GF-D8 (cell line): ENCODE data around the gene BSG.
"Not testable (repeated sequence)": the region's sequence is repeated elsewhere in the genome, so short reads cannot be mapped to it uniquely, and the experiment has no call there.

ENCODE experiments used
- DNase-seq: peaks from one replicate; lab custom pipeline; 2025; lab: John Stamatoyannopoulos, UW

Gene BSG

DNA sequence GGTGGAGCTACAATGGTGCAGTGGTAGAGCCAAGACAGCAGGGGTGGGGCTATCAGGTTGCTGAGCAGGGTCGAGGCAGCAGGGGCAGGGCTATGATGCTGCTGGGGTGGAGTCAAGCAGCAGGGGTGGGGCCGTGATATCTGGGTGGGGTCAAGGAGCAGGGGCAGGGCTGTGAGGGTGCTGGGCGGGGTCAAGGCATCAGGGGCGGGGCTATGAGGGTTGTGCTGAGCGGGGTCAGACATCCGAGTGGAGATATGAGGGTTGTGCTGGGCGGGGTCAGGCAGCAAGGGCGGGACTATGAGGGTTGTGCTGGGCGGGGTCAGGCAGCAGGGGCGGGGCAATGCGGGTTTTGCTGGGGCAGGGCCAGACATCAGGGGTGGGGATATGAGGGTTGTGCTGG lies 32.0 kb downstream of the BSG start:
- DNase-seq: no peak

DNA sequence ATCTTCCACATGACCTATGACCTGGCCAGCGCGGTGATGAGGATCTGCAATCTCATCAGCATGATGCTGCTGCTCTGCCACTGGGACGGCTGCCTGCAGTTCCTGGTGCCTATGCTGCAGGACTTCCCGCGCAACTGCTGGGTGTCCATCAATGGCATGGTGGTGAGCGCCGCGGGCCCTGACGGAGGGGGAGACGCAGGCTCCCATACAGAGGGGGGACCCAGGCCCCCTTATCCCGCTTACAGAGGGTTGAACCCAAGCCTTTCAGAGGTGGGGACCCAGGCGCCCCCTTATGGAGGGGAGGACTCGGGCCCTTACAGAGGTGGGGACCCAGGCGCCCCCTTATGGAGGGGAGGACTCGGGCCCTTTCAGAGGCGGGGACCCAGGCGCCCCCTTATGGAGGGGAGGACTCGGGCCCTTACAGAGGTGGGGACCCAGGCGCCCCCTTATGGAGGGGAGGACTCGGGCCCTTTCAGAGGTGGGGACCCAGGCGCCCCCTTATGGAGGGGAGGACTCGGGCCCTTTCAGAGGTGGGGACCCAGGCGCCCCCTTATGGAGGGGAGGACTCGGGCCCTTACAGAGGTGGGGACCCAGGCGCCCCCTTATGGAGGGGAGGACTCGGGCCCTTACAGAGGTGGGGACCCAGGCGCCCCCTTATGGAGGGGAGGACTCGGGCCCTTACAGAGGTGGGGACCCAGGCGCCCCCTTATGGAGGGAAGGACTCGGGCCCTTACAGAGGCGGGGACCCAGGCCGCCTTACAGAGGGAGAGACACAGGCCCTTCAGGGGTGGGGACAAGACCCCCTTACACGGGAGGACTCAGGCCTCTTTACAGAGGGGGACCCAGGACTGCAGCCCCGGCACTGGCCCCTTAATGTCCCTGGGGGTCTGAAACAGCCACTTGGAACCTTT lies 32.9 kb downstream of the BSG start:
- DNase-seq: not testable (repeated sequence)

DNA sequence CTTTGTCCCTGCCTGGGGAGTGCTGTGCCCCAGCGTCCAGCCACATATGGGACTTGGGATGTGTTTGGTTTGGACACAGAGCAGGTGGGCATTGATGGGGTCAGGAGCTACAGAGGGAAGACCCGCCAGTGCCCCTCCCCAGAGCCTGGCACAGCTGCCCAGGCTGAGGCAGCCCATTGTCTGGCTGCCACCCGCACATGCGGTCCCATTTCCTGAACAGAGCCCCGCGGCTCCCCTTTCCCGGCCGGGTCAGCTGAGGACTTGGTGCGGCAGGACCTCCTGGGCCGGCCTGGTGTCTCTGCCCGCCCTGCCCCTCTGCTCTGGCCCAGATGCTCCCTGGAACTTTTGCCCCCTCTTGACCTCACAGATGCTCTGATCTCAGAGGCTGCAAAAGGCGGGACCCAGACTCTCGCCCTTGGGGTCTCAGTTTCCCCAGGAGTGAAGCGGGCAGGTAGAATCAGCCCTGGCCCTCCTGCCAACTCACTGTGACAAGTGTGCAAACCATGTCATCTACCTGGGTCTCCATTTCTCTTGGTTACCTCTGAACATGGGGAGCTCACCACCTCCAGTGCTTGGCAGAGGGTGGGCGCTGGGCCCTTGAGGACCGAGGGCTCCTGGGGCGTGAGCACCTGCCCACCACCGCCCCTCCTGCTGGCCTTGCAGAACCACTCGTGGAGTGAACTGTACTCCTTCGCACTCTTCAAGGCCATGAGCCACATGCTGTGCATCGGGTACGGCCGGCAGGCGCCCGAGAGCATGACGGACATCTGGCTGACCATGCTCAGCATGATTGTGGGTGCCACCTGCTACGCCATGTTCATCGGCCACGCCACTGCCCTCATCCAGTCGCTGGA lies 35.1 kb downstream of the BSG start:
- DNase-seq: no peak

DNA sequence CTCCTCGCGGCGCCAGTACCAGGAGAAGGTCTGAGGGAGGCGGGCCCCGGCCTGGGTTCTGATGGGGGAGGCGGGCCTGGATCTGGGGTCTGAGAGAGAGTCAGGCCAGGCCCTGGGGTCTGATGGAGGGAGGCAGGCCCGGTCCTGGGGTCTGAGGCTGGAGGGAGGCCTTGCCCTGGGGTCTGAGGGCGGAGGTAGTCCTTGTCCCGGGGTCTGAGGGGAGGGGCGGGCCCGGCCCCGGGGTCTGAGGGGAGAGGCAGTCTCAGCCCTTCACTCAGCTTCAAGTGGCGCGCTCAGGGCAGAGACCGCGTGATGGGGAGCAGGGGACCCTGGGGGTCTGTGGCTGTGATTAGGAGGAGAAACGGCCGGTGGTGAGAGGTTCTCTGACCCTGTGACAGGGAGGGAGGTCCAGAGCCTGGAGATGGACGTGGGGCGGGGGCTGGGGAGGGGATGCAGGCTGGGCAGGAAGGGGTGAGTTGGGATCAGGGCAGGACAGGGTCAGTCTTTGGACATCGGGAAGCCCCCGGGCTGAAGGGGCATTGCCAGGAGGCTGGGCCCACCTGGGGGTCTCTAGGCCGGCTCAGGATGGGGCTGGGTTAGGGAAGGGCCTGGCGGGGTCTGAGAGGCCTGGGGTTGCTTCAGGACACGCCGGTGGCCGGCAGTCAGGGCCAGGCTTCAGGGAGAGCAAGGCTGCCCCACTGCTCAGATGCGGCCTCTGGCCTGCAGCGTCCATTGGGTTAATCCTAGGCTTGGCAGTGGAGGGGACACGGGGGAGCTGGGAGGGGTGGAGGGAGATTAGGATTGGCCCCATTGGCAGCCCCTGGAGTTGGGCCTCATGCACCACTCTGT lies 36.0 kb downstream of the BSG start:
- DNase-seq: no peak

DNA sequence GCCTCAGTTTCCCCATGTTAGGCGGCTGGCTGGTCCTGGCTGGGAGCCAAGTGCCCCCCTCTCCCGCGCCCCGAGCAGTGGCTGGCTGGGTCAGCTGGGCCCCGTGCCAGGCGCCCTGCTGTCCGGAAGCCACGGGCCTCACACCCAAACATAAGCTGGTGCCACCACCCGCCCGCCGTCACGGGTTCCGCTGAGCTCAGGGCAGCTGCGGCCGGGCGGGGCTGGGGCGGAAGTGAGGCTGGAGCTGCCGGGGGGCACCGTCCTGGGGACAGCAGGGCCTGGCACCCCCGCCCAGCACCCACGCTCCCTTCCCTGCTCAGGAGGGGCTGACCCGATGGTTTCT lies 36.6 kb downstream of the BSG start:
- peak; percentile 43 for DNase-seq

DNA sequence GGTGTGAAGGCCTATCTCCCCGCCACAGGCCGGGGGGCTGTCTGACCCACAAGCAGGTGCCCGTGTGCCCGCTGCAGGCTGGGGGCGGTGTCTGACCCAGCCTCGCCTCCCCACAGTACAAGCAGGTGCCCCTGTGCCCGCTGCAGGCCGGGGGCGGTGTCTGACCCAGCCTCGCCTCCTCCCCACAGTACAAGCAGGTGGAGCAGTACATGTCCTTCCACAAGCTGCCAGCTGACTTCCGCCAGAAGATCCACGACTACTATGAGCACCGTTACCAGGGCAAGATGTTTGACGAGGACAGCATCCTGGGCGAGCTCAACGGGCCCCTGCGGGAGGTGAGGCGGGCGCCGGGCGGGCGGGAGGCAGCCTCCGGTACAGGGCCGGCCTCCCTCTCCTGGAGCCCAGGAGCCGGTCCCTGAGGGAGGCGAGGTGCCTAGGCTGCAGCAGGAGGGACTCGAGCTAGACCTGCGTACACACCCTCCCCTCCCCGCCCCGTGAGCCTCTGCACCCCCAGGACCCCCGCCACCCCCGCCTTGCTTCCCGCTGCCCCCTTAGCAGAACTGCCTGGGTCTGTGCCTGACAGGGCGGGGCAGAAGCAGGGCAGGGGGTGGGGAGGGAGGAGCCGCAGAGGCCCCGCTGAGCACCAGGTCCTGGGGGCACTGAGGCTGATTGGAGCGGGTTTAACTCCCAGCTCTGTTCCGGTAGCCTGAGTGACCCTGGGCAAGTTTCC lies 37.8 kb downstream of the BSG start:
- peak; percentile 73 for DNase-seq

- peak; percentile 84 for DNase-seq
Observed at GRCh38 chr19:610801-611480, 38.5 kb downstream of the BSG start.

GRCh38 chr19:611481-611868 lies 39.1 kb downstream of the BSG start:
- DNase-seq: no peak

GRCh38 chr19:612941-613340 lies 40.5 kb downstream of the BSG start:
- DNase-seq: no peak

GRCh38 chr19:613732-614567 lies 41.6 kb downstream of the BSG start:
- no peak for DNase-seq

GRCh38 chr19:615619-616018 lies 43.2 kb downstream of the BSG start:
- no peak for DNase-seq

DNA sequence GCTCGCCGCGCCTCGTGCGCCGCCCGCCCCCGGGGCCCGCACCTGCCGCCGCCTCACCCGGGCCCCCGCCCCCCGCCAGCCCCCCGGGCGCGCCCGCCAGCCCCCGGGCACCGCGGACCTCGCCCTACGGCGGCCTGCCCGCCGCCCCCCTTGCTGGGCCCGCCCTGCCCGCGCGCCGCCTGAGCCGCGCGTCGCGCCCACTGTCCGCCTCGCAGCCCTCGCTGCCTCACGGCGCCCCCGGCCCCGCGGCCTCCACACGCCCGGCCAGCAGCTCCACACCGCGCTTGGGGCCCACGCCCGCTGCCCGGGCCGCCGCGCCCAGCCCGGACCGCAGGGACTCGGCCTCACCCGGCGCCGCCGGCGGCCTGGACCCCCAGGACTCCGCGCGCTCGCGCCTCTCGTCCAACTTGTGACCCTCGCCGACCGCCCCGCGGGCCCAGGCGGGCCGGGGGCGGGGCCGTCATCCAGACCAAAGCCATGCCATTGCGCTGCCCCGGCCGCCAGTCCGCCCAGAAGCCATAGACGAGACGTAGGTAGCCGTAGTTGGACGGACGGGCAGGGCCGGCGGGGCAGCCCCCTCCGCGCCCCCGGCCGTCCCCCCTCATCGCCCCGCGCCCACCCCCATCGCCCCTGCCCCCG lies 43.8 kb downstream of the BSG start:
- no peak for DNase-seq

DNA sequence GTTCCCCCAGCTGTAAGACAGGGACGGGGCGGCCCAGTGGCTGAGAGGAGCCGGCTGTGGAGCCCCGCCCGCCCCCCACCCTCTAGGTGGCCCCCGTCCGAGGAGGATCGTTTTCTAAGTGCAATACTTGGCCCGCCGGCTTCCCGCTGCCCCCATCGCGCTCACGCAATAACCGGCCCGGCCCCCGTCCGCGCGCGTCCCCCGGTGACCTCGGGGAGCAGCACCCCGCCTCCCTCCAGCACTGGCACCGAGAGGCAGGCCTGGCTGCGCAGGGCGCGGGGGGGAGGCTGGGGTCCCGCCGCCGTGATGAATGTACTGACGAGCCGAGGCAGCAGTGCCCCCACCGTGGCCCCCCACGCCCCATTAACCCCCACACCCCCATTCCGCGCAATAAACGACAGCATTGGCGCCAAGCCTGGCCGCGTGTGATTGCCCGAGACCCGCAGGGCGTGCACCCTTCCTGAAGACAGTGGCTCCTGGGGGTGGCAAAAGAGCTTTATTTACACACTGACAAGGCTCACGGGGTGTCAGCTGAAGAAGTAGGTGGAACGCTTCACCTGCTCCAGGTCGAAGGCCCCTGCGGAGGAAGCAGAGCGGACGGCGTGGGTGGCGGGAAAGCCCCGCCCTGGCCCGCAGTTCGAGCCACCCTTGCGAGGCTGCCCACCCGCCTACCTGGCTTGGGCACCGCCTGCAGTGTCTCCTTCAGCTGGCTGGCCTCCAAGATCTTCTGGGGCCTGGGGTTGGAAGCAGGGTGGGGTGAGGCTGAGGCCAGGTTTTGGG lies 44.5 kb downstream of the BSG start:
- no peak for DNase-seq

- DNase-seq: no peak
Observed at GRCh38 chr19:617551-618246, 45.3 kb downstream of the BSG start.

- DNase-seq: no peak
Observed at GRCh38 chr19:618247-618619, 45.8 kb downstream of the BSG start.

DNA sequence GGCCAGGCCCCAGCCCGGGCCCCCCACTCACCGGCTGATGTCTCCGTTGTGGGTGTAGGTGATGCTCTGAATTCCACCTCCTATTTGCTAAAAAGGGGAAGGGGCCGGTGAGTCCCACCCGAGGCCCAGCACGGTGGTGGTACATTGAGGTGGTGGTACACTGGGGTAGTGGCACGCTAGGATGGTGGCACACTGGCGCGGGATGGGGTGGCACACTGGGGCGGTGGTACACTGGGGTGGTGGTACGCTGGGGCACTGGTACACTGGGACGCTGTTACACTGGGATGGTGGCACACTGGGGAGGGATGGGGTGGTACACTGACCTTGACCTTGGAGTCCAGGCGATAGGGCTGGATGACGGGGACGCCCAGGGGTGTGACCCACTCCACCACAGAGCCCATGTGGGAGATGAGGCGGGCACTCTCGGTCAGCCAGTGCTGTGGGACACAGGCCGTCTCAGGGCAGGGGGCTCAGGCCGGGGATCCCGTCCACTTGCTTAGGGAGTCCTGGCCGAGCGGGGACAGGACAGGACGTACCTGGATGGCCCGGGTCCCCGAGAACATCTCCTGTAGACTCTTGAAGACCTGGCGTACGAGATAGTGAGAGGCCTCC lies 46.4 kb downstream of the BSG start:
- no peak for DNase-seq

DNA sequence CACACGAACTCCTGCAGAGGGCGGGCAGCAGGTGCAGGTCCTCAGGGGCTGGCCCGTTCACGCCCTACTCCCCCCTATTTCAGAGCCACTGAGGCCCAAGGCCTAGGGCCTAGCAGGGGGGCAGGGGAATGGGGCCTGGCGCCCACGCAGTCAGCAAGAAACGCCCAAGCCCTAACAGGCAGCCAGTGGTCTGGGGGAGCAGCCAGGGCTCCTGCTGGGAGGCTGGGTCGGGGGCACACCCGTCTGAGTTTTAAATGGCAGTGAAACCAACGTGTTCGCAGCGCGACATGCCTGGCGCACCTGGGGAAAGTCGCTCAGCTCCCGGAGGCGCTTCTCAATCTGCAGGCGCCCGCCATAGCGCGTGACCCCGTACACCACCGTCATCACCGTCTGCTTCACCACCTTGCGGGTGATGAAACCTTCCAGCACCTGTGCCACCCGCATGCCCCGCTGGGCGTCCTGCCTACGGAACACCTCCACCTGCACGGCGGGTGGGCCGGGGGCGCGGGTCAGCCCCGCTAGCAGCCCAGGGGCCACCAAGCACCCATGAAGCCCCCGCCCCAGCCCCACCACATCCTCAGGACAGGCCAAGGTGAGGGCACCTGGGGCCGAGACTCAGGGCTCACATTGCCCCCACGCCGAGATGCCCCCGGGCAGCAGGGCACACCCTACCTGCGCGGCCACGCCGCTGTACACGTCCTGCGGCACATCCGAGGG lies 47.0 kb downstream of the BSG start:
- no peak for DNase-seq
